H7 (cell line): ENCODE results near the gene DCUN1D3. TPM values are rescaled to one million over a fixed set of nuclear protein-coding genes. Genes with fewer than 3 reads are reported as not detected.
"Not testable (repeated sequence)": the region's sequence is repeated elsewhere in the genome, so short reads cannot be mapped to it uniquely, and the experiment has no call there.

Experiments
- DNase-seq: peaks from one replicate; pipeline ENCODE4 v3.0.0; 2012
- H3K27me3 ChIP-seq: 2 replicates; pipeline ENCODE4 v1.6.0; 2011; ENCODE audit warnings: mild to moderate bottlenecking, low read length; ENCODE audit not compliant: control insufficient read depth, insufficient read depth
- H3K36me3 ChIP-seq: replicated peaks from 2 replicates; pipeline ENCODE4 v1.5.1; 2011; ENCODE audit warnings: low read length; ENCODE audit not compliant: control insufficient read depth, insufficient read depth
- H3K4me3 ChIP-seq: 2 replicates; pipeline ENCODE4 v1.5.1; 2011; ENCODE audit warnings: low read depth, mild to moderate bottlenecking, control low read depth, low read length, moderate library complexity; ENCODE audit not compliant: insufficient read depth
- total RNA-seq: library from RNA; depleted of rRNA; stranded (reverse); fragments of >200 nt; shearing (Covaris generic); gene quantifications from 2 replicates; pipeline ENCODE4 v1.2.3, GENCODE V29; 2014; rRNA removed

DCUN1D3 gene
- 10.4 and 11.9 TPM in 2 replicates for total RNA-seq

- Histone ChIP-seq H3K36me3 (peaks cover 3% of the 10 kb centered on the region; the same call in 1 of the 2 replicates), H3K27me3 (no peaks in the 10 kb centered on the region), H3K4me3 (peak within 1 kb of the TSS; percentile 88)
- DNase-seq = peak; percentile 97
These were observed at the start of gene DCUN1D3, which contains the start of gene LYRM1 for GRCh38 chr16:20900299-20901067. Gene DCUN1D3, minus strand, starts transcription at chr16:20900358. Its CDS starts 37,820 bp downstream, at chr16:20862538. Gene LYRM1, plus strand, starts transcription at chr16:20900771. Its CDS starts 14,785 bp downstream, at chr16:20915556.

GRCh38 chr16:20949660-20950059 is 49.5 kb upstream of the DCUN1D3 start:
- Histone ChIP-seq H3K4me3 (no peak overlapping the region), H3K27me3 (no peaks in the 10 kb centered on the region), H3K36me3 (no peaks in the 10 kb centered on the region)
- DNase-seq = no peak

DNA sequence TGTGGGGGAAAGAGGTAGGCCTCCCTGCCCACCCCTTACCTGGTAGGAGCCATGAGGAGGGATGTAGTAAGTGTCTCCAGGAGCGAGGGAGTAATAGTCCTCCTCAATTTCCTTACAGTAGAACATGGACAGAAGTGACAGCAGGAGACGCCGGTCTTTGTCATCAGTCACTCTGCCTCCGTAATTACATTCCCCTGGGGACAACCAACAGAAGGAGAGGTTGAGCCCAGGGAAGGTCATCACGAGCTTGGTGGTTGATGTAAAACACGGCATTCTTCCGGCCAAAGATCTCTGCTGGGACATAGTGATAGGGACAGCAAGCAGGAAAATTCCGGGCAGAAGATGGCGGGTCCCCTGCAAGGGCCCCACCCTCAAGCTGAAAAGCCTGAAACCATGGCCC is 48.3 kb upstream of the DCUN1D3 start:
- Histone ChIP-seq H3K27me3 (no peaks in the 10 kb centered on the region), H3K4me3 (no peak overlapping the region), H3K36me3 (no peaks in the 10 kb centered on the region)
- no peak for DNase-seq

- DNase-seq = no peak
- H3K4me3 ChIP-seq = no peak overlapping the region
- H3K36me3 ChIP-seq = no peaks in the 10 kb centered on the region
- no peaks in the 10 kb centered on the region for H3K27me3 ChIP-seq
These were observed 46.0 kb upstream of the DCUN1D3 start for GRCh38 chr16:20946015-20946629.

DNA sequence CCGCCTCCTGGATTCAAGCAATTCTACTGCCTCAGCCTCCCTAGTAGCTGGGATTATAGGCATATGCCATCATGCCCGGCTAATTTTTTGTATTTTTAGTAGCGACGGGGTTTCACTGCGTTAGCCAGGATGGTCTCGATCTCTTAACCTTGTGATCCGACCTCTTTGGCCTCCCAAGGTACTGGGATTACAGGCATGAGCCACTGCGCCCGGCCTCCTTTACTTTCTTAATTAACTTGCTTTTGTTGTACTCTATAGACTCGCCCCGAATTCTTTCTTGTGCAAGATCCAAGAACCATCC is 45.4 kb upstream of the DCUN1D3 start:
- H3K27me3 ChIP-seq, H3K36me3 ChIP-seq, DNase-seq, H3K4me3 ChIP-seq: not testable (repeated sequence)

DNA sequence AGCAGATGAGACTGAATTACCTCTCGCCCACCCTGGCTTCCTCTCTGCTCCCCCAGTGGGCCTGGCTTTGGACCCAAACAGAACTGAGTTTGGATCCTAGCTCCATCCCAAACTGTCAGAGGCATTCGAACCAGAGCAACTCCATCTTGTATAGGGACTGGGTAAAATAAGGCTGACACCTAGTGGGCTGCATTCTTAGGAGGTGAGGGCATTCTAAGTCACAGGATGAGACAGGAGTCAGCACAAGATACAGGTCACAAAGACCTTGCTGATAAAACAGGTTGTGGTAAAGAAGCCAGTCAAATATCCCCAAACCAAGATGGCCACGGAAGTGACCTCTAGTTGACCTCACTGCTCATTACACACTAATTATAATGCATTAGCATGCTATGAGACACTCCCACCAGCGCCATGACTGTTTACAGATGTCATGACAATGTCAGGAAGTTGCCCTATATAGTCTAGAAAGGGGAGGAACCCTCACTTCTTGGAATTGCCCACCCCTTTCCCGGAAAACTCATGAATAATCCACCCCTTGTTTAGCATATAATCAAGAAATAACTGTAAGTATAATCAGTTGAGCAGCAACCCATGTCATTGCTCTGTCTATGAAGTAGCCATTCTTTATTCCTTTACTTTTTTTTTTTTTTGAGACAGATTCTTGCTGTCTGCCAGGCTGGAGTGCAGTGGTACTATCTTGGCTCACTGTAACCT is 44.9 kb upstream of the DCUN1D3 start:
- H3K4me3 ChIP-seq = no peak overlapping the region
- no peak for DNase-seq
- no peaks in the 10 kb centered on the region for H3K36me3 ChIP-seq
- no peaks in the 10 kb centered on the region for H3K27me3 ChIP-seq

DNA sequence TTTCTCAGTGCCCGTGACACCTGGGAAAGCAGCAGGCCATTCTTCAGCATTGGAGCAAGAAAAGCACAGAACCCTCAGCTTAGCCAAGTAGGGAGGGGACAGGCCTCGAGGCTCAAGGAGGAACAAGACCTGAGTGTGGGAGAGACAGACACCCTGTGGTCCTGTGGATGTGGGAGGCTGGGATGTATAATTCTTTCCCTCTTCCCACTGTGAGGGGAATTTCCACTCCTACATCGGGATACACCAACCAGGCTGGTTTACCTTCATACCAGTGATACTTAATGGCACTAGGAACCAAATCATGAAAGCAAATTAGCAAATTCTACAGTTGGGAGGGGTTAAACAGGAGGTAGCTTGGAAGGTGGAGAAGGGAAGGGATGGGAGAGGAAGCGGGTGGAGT is 42.1 kb upstream of the DCUN1D3 start:
- no peaks in the 10 kb centered on the region for H3K36me3 ChIP-seq
- no peak overlapping the region for H3K4me3 ChIP-seq
- DNase-seq = no peak
- H3K27me3 ChIP-seq = no peaks in the 10 kb centered on the region

DNA sequence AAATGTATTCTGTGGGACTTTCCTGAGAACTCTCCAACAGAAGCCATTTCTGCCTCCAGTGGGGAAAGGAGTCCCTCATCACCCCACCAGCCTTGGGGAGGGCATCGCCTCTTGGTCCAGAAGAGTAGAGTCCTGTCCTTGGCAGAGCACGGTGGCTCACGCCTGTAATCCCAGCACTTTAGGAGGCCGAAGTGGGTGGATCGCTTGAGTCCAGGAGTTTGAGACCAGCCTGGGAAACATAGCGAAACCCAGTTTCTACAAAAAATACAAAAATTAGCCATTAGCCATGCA is 41.4 kb upstream of the DCUN1D3 start:
- H3K4me3 ChIP-seq = no peak overlapping the region
- no peak for DNase-seq
- no peaks in the 10 kb centered on the region for H3K27me3 ChIP-seq
- H3K36me3 ChIP-seq = no peaks in the 10 kb centered on the region

DNA sequence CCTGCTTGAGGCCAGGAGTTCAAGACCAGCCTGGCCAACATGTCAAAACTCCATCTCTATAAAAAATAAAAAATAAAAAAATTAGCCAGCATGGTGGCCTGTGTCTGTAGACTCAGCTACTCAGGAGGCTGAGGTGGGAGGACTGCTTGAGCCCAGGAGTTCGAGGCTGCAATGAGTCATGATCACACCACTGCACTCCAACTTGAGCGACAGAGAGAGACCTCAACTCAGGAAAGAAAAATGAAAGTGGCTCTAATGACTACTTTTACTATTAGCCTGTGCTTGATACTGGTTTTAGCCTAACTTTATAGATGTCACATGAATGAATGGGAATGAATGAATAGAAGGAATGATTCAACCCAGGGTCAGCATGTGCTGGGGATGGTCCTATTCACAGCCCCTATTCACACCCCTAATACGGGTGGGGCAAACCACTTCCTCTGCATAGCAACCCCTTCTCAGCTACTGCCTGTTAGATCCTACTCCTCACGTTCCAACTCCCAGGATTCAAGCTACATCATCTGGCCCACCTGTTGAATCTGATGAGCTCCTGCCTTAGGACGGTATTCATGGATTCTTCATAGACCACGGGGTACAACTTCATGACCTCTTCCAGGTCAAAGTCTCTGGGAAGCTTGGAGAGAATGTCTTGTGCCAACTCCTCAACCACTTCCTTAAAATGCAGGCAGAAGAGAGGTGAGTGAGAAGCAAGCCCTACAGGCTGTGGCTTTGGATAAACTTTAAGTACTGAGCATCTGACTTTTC is 40.9 kb upstream of the DCUN1D3 start:
- Histone ChIP-seq H3K4me3 (no peak overlapping the region), H3K36me3 (no peaks in the 10 kb centered on the region), H3K27me3 (no peaks in the 10 kb centered on the region)
- no peak for DNase-seq

DNA sequence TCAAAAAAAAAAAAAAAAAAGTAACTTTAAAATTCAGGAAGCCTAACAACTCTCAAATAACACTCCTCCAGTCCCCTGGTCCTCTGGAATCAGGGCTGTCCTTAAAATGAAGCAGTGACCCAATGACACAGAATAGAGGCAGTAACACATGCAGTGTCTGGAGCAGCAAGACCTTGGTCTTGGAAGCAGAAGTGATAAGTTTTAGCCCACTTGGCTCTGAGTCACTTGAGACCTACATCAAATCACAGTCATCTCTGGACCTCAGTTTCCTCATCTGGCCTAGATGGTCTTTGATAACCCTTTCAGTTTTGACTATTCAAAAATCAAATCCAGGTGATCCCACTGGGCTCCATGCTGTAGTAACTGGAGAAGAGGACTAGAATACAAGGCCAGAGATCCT is 39.5 kb upstream of the DCUN1D3 start:
- no peak for DNase-seq
- Histone ChIP-seq H3K4me3 (no peak overlapping the region), H3K36me3 (no peaks in the 10 kb centered on the region), H3K27me3 (no peaks in the 10 kb centered on the region)

DNA sequence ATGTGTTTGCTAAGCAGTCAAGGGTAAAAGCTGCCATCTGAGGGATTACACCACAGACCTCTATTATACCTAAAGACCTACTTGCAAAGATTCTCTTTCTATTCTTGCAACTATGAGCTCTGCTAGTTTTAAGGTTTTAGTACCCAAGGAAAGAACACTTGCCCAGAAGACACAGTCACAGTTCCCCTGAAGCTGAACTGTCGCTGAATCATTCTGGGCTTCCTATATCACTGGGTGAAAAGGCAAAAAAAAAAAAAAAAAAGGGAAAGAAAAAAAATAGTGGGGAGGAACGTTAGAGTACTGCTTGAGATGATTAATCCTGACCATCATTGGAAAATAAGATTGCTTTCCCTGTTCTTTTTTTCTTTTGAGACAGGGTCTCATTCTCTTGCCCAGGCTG is 38.3 kb upstream of the DCUN1D3 start:
- DNase-seq = no peak
- Histone ChIP-seq H3K36me3 (no peaks in the 10 kb centered on the region), H3K27me3 (no peaks in the 10 kb centered on the region), H3K4me3 (no peak overlapping the region)

GRCh38 chr16:20937736-20938135 is 37.6 kb upstream of the DCUN1D3 start:
- H3K36me3 ChIP-seq = no peaks in the 10 kb centered on the region
- DNase-seq = no peak

GRCh38 chr16:20933589-20933988 is 33.4 kb upstream of the DCUN1D3 start:
- H3K36me3 ChIP-seq = no peaks in the 10 kb centered on the region
- no peak overlapping the region for H3K4me3 ChIP-seq
- no peak for DNase-seq
- H3K27me3 ChIP-seq = no peaks in the 10 kb centered on the region

More at GRCh38 chr16:20937736-20938135, 37.6 kb upstream of the DCUN1D3 start:
- Histone ChIP-seq H3K4me3 (no peak overlapping the region), H3K27me3 (no peaks in the 10 kb centered on the region)

DNA sequence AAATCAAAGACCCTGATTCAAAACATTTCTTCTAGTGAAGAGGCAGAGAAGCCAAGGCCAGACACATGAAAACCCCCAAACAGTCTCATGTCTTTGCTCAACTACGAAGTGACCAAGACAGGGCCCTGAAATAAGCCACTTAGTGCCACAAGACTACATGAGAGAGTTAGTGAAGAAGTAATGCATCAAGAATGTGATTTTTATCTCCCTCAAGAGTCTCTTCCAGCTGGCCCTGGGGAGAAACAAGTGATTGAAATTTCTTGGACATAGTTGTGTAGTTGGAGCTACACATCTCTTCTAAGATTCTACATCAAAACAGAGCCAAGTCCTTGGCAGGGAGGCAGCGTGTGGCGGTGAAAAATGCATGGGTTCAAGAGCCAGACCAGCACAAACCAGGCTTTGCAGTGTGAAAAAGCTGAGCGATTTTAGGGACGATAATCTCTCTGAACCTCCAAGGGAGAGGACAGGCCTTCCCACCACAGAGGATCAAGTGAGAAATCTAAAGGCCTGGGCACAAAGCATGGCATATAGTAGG is 31.0 kb upstream of the DCUN1D3 start:
- H3K36me3 ChIP-seq = no peaks in the 10 kb centered on the region
- H3K4me3 ChIP-seq = no peak overlapping the region
- DNase-seq = no peak
- H3K27me3 ChIP-seq = no peaks in the 10 kb centered on the region
